Neuron (in vitro differentiated cells): ENCODE measurements around the gene THSD4.

Experiments
- H2AFZ ChIP-seq: one replicate; pipeline ENCODE4 v1.6.1; 2013; ENCODE audit warnings: low read depth, mild to moderate bottlenecking, inconsistent platforms, low read length, moderate library complexity
- H3K27me3 ChIP-seq: one replicate; pipeline ENCODE4 v1.6.1; 2013; ENCODE audit warnings: low read length; ENCODE audit not compliant: insufficient read depth
- H3K36me3 ChIP-seq: one replicate; pipeline ENCODE4 v1.6.1; 2013; ENCODE audit warnings: low read length; ENCODE audit not compliant: insufficient read depth
- H3K4me1 ChIP-seq: one replicate; pipeline ENCODE4 v1.6.1; 2013; ENCODE audit warnings: low read length; ENCODE audit not compliant: insufficient read depth
- H3K4me3 ChIP-seq: 2 replicates; pipeline ENCODE4 v1.5.1; 2013; ENCODE audit warnings: mild to moderate bottlenecking, low read length, moderate library complexity
- H3K9me3 ChIP-seq: one replicate; pipeline ENCODE4 v1.6.1; 2013; ENCODE audit warnings: low read length

THSD4 gene

DNA sequence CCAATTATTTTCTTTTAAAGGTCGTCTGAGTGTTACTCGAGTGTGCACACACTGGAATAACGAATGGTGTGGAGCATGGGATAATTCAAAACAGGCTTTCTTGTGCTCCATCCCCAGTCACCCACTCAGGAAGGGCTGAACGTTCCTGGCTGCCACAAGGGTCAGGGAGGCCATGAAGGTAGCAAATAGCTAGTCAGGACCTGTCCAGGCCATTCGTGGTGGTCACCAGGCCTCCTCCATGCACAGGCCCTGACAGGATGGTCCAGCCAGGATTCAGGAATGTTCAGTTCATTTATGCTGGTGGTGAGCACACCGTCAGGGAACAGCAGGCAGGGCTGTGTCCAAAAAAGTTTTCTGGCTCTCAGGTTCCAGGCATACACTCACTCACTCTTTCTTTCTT lies 683.4 kb downstream of the THSD4 start:
- H3K9me3 ChIP-seq: peaks cover 2% of the 10 kb centered on the region
- H2AFZ ChIP-seq: no peak overlapping the region
- no peaks in the 10 kb centered on the region for H3K4me1 ChIP-seq
- H3K27me3 ChIP-seq: no peaks in the 10 kb centered on the region
- no peak overlapping the region for H3K4me3 ChIP-seq
- no peaks in the 10 kb centered on the region for H3K36me3 ChIP-seq

- Histone ChIP-seq H2AFZ (no peak overlapping the region), H3K4me1 (peaks cover 2% of the 10 kb centered on the region), H3K4me3 (no peak overlapping the region), H3K9me3 (peaks cover 2% of the 10 kb centered on the region), H3K36me3 (no peaks in the 10 kb centered on the region), H3K27me3 (no peaks in the 10 kb centered on the region)
Observed at GRCh38 chr15:71800190-71800589, 684.9 kb downstream of the THSD4 start.

- Histone ChIP-seq H3K36me3 (no peaks in the 10 kb centered on the region), H3K27me3 (no peaks in the 10 kb centered on the region), H3K4me1 (peaks cover 2% of the 10 kb centered on the region), H3K4me3 (no peak overlapping the region), H3K9me3 (peaks cover 2% of the 10 kb centered on the region), H2AFZ (no peak overlapping the region)
Observed at GRCh38 chr15:71800835-71801745, 685.8 kb downstream of the THSD4 start.

DNA sequence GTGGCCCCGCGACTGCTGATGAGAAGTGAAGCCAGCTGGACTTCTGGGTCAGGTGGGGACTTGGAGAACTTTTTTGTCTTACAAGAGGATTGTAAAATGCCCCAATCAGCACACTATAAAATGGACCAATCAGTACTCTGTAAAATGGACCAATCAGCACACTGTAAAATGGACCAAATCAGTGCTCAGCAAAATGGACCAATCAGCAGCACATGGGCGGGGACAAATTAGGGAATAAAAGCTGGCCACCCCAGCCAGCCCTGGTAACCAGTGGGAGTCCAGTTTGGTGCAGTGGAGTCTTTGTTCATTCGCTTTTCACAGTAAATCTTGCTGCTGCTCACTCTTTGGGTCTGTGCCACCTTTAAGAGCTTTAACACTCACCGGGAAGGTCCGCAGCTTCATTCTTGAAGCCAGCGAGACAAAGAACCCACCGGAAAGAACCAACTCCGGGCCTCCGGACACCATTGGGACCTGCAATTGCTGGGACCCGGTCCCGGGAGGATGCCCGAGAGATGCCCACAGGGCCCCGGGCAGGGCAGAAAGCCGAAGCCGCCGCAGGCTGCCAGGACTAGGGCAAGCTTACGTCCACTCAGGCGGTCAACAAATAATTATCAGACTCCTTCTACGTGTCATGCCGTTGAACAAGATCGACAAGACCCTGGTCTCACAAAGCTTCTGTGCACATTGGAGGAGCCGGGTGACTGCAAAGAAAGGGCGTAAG lies 686.8 kb downstream of the THSD4 start:
- H3K36me3 ChIP-seq: no peaks in the 10 kb centered on the region
- H3K27me3 ChIP-seq: no peaks in the 10 kb centered on the region
- H3K4me1 ChIP-seq: peaks cover 2% of the 10 kb centered on the region
- H3K9me3 ChIP-seq: peaks cover 2% of the 10 kb centered on the region
- H3K4me3 ChIP-seq: no peak overlapping the region
- no peak overlapping the region for H2AFZ ChIP-seq

GRCh38 chr15:71802770-71803169 lies 687.5 kb downstream of the THSD4 start:
- no peaks in the 10 kb centered on the region for H3K27me3 ChIP-seq

DNA sequence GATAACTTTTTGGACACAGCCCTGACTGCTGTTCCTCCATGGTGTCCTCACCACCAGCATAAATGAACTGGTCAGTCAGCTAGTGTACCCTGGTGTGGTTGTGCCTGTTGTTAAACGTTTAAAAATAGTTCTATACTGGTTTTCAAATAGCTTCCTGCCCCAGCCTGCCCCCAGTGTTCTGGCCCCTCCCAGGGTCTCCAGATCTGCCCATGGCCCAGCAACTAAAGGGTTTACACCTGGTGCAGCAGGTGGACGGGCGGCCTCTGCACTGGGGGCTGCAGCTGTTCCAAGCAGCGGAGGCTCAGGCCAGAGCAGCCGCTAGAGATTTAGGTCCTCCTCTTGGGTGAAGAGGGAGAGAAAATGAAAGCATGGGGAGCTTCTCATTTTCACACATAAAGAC lies 689.0 kb downstream of the THSD4 start:
- no peak overlapping the region for H2AFZ ChIP-seq
- no peaks in the 10 kb centered on the region for H3K27me3 ChIP-seq
- no peaks in the 10 kb centered on the region for H3K9me3 ChIP-seq
- peaks cover 10% of the 10 kb centered on the region for H3K4me1 ChIP-seq
- no peaks in the 10 kb centered on the region for H3K36me3 ChIP-seq
- H3K4me3 ChIP-seq: no peak overlapping the region

More at GRCh38 chr15:71802770-71803169, 687.5 kb downstream of the THSD4 start:
- no peak overlapping the region for H2AFZ ChIP-seq
- no peak overlapping the region for H3K4me3 ChIP-seq
- no peaks in the 10 kb centered on the region for H3K36me3 ChIP-seq
- peaks cover 2% of the 10 kb centered on the region for H3K9me3 ChIP-seq
- H3K4me1 ChIP-seq: peaks cover 9% of the 10 kb centered on the region

GRCh38 chr15:71804695-71805470 lies 689.6 kb downstream of the THSD4 start:
- Histone ChIP-seq H3K9me3 (no peaks in the 10 kb centered on the region), H3K36me3 (no peaks in the 10 kb centered on the region), H3K27me3 (no peaks in the 10 kb centered on the region), H3K4me3 (no peak overlapping the region), H3K4me1 (peaks cover 10% of the 10 kb centered on the region), H2AFZ (no peak overlapping the region)

DNA sequence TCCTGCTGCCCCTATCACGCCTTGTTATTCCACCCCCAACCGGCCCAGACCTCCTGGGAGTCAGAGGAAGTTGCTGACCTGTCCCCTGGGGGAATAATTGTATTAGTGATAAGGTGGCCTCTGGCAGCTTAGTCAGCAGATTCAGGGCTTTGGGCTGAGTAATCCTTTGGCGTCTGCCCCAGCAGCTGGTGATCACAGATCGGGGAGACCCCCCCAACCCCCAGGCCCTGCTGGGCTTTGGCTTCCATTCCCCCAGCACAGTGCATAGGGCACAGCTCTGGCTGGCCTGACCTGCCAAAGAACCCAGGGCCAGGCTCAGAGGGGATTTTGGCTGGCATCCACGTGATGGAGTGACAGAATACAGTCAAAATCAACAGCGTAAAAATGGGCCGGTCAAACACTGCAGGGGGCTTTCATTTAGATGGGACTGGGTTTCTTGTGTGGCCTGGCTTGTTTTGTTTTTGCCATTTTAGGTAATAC lies 691.2 kb downstream of the THSD4 start:
- H3K9me3 ChIP-seq: no peaks in the 10 kb centered on the region

GRCh38 chr15:71807125-71807629 lies 691.9 kb downstream of the THSD4 start:
- H3K4me3 ChIP-seq: no peak overlapping the region
- no peaks in the 10 kb centered on the region for H3K9me3 ChIP-seq
- H2AFZ ChIP-seq: peak overlapping the region; percentile 87
- H3K36me3 ChIP-seq: no peaks in the 10 kb centered on the region
- no peaks in the 10 kb centered on the region for H3K27me3 ChIP-seq
- H3K4me1 ChIP-seq: peaks cover 10% of the 10 kb centered on the region

More for the DNA sequence above, 691.2 kb downstream of the THSD4 start:
- Histone ChIP-seq H3K4me1 (peaks cover 10% of the 10 kb centered on the region), H3K4me3 (no peak overlapping the region), H2AFZ (peak overlapping the region; percentile 87), H3K36me3 (no peaks in the 10 kb centered on the region), H3K27me3 (no peaks in the 10 kb centered on the region)

DNA sequence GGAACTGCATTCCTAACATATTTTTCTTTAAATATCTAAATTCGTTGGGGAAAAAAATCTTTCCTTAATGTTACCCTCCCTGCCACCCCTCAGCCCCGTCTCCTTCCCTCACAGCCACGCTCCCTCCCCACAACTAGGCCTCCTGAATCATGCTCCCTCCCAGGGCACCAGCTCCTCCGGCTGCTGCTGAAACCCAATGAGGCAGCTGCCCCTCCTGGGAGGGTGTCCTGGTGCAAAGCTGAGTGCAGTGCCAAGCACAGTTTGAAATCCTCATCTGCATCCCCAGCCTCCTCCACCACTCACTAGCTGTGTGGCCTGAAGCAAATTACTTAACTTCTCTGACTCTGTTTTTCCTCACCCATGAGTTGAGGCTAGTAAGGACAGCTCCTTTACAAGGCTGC lies 692.4 kb downstream of the THSD4 start:
- Histone ChIP-seq H3K4me3 (no peak overlapping the region), H2AFZ (peak overlapping the region; percentile 87), H3K36me3 (no peaks in the 10 kb centered on the region), H3K9me3 (no peaks in the 10 kb centered on the region), H3K27me3 (no peaks in the 10 kb centered on the region), H3K4me1 (peaks cover 10% of the 10 kb centered on the region)

DNA sequence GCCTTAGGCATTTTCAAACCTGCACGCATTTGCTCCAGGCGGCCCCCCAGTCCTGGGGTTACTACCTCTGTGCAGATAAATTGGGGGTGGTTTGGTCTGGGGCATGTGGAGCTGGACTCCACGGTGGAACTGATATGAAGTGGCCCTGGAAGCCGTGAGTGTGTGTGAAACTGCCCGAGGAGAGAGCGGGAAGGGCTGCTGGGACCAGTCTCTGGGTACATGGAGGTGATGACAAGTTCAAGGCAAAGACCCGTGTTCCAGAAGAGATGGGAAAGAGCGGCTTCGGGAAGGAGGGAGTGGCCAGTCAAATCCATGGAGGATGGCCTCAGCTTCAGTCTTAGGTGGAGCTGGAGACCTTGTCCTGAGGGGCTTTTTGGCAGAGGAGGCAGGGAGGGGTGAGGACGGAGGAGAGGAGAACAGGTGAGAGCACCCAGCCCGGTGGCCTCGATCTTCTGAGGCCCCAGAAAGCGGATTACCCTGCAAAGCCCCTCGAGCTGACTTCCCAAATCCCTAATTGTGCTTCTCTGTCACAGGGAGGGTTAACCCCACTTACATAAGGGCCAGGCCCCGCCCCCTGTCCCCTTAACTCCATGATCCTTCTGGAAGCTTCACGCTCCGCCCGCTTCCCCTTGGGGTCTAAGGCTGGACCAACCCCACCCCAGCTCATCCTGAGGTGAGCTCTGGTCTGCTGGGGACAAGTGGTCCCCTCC lies 693.2 kb downstream of the THSD4 start:
- Histone ChIP-seq H2AFZ (no peak overlapping the region), H3K36me3 (no peaks in the 10 kb centered on the region), H3K4me1 (peaks cover 10% of the 10 kb centered on the region), H3K27me3 (no peaks in the 10 kb centered on the region), H3K4me3 (no peak overlapping the region), H3K9me3 (peaks cover 3% of the 10 kb centered on the region)

DNA sequence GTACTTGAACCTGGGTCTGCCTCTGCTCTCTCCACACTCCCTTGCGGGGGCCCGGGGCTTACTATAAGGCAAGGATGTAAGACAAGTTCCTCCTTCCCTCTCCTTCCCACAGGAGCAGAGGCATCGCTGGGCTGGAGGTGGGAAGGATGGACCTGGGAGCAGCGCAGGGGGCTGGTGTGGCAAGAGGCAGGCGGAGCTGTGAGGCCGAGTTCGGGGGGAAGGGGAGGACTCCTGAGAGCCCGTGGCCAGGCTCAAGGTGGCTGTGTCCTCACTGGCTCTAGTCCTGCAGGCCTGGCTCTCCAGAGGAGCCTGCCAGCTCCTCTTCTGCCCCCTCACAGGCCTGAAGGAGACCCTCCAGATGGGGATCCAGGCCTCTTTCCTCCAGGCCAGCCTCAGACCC lies 694.1 kb downstream of the THSD4 start:
- H3K4me1 ChIP-seq: peaks cover 10% of the 10 kb centered on the region
- H3K36me3 ChIP-seq: no peaks in the 10 kb centered on the region
- H3K4me3 ChIP-seq: no peak overlapping the region
- H3K9me3 ChIP-seq: peaks cover 4% of the 10 kb centered on the region
- H3K27me3 ChIP-seq: no peaks in the 10 kb centered on the region
- H2AFZ ChIP-seq: no peak overlapping the region
